ENCODE measurements around the gene KCNH1.

DNA sequence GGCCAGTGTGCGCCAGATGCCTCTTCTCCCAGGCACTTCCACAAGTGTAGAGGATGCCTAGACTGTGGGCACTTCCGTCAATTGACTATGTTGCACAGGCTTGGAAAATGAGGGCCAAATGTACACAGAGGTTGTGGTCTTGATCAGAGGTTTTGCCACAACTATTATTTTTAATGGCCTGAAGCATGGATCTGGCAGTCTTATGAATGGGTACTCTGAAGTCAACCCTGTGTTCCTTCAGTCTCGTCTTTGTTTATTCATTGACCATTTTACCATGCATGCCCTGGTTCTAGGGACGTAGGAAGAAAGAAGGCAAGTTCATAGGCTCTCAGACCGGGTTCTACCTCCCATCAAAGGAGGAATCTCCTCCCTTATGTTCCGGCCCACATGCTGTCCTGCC is 476.1 kb downstream of the KCNH1 start:
- TF ChIP-seq ELF1 (IDR thresholded peaks at IDR 0.05) (no peak), YY1 (IDR thresholded peaks at IDR 0.05; ENCODE audit: low read depth) (no peak), TAF1 (IDR thresholded peaks at IDR 0.05; ENCODE audit: borderline replicate concordance, low read depth, low read length) (no peak)
- TF ChIP-seq, protein P1, sequence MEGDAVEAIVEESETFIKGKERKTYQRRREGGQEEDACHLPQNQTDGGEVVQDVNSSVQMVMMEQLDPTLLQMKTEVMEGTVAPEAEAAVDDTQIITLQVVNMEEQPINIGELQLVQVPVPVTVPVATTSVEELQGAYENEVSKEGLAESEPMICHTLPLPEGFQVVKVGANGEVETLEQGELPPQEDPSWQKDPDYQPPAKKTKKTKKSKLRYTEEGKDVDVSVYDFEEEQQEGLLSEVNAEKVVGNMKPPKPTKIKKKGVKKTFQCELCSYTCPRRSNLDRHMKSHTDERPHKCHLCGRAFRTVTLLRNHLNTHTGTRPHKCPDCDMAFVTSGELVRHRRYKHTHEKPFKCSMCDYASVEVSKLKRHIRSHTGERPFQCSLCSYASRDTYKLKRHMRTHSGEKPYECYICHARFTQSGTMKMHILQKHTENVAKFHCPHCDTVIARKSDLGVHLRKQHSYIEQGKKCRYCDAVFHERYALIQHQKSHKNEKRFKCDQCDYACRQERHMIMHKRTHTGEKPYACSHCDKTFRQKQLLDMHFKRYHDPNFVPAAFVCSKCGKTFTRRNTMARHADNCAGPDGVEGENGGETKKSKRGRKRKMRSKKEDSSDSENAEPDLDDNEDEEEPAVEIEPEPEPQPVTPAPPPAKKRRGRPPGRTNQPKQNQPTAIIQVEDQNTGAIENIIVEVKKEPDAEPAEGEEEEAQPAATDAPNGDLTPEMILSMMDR (IDR thresholded peaks at IDR 0.05) = no peak
